GM10248 (cell line): ENCODE measurements around the gene ANGPTL4.

ENCODE experiments used
- CTCF ChIA-PET: fragments of 300-600 bp; sonication (Branson Sonifier 250); formaldehyde crosslinking; extraction: SDS; loops from one replicate; lab custom pipeline; 2021; ENCODE audit warnings: antibody characterized with exemption; lab: Yijun Ruan, JAX
- POLR2A ChIA-PET: fragments of 350-650 bp; sonication (Branson Sonifier 250); formaldehyde crosslinking; extraction: SDS; loops from one replicate; lab custom pipeline; 2020; ENCODE audit warnings: antibody characterized with exemption; lab: Yijun Ruan, JAX
- DNase-seq: peaks from one replicate; pipeline ENCODE4 v3.0.0; 2012; ENCODE audit errors: extremely low spot score
- TF ChIP-seq, protein P1 (sequence below): IDR thresholded peaks from 2 replicates; pipeline ENCODE4 v1.5.1; 2012; ENCODE audit warnings: mild to moderate bottlenecking, low read depth; ENCODE audit errors: extremely low read depth, missing control alignments, control extremely low read depth

The ANGPTL4 gene

DNA sequence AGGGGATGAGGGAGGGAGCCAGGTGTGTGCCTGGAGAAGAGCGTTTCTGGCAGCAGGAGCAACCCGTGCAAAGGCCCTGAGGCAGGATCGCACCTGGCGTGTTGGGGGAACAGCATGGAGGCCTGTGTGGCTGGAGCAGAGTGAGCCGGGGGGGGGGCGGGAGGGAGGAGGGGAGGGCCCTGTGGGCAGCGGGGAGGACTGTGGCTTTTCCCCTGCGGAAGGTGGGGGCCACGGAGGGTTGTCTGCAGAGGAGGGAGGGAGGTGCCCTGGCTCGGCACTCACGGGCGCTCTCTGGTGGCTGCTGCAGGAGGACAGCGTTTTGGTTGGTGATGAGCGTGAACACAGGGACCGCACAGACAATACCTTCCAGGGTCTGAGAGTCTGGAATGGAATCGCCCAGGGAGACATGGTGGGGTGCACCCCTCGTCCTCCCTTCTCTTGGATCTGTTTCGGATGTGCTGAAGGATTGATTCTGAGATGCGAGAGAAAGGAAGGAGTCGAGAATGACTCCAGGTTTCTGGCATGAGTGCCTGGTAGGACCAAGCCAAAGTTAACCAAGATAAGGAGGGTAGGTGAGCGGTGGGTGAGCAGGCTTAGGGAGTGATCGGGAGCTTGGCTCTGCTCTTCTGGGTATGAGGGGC is 32.7 kb downstream of the ANGPTL4 start:
- TF ChIP-seq, protein P1, sequence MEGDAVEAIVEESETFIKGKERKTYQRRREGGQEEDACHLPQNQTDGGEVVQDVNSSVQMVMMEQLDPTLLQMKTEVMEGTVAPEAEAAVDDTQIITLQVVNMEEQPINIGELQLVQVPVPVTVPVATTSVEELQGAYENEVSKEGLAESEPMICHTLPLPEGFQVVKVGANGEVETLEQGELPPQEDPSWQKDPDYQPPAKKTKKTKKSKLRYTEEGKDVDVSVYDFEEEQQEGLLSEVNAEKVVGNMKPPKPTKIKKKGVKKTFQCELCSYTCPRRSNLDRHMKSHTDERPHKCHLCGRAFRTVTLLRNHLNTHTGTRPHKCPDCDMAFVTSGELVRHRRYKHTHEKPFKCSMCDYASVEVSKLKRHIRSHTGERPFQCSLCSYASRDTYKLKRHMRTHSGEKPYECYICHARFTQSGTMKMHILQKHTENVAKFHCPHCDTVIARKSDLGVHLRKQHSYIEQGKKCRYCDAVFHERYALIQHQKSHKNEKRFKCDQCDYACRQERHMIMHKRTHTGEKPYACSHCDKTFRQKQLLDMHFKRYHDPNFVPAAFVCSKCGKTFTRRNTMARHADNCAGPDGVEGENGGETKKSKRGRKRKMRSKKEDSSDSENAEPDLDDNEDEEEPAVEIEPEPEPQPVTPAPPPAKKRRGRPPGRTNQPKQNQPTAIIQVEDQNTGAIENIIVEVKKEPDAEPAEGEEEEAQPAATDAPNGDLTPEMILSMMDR = peak; percentile 63
- peak; percentile 81 for DNase-seq
- ChIA-PET POLR2A (no interaction called here), CTCF (interaction anchor here (0.8 to 3.4 kb wide), 7 partner anchors 16 to 109 kb away, joined by 3 to 19 read pairs (median 4); partner anchors contain the start of gene MARCHF2)

DNA sequence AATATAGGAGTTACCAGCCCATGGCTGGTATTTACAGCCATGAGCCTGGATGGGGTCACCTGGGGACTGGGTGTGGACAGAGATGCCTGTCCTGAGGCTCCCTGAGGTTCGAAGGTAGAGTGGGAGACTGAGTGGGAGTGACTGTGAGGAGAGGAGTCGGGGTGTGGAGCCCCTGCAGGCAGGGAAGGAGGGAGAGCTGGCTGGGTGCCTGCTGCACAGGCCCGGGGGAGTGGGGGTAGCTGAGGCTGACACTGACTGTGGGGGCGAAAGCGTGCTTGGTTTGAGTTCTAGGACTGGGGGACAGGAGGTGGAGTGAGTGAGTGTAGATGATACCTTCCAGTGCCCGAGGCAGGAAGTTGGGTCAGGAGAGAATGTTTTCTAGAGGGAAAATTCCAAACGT is 33.3 kb downstream of the ANGPTL4 start:
- POLR2A ChIA-PET = interaction anchor here (0.6 kb wide), 1 partner anchor 110 kb away, joined by 3 read pairs; no protein-coding TSS in a partner anchor
- CTCF ChIA-PET = interaction anchor here (1.1 to 3.4 kb wide), 5 partner anchors 15 to 109 kb away, joined by 3 to 19 read pairs (median 5); partner anchors contain the start of gene MARCHF2

DNA sequence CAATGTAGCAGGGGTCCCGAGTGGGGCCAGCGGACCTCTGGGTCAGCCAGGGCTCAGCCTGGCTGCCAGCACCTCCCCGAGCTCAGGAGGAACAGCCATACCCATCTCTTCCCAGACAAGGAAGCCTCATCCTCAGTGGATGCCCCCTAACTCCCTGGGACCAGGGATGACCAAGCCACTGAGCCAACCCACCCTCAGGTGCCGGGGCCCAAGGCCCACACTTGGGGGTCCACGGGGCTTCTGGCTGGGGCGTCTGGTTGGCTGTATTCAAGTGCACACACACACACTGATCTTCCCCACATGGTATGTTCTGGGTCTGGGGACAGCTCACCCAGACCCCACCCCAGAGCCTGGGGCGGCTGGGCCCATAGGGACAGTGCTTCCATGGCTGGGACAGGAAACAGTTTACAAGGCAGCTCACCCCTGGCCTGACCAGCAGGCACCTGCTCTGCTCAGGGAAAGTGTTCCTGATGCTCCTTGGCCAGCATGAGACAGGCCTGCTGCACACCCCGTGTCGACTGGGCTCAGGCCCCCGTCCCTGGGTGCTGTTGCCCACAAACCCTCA is 33.9 kb downstream of the ANGPTL4 start:
- CTCF ChIA-PET = interaction anchor here (1.0 to 3.4 kb wide), 6 partner anchors 15 to 108 kb away, joined by 3 to 19 read pairs (median 4); partner anchors contain the start of gene MARCHF2

More for the DNA sequence above, 33.3 kb downstream of the ANGPTL4 start:
- TF ChIP-seq, protein P1 = no peak
- DNase-seq = no peak

GRCh38 chr19:8398311-8398771 is 34.4 kb downstream of the ANGPTL4 start:
- POLR2A ChIA-PET = no interaction called here
- TF ChIP-seq, protein P1 = no peak
- CTCF ChIA-PET = interaction anchor here (1.0 to 3.4 kb wide), 4 partner anchors 14 to 71 kb away, joined by 3 to 19 read pairs (median 12); partner anchors contain the start of gene MARCHF2
- DNase-seq = no peak

More for the DNA sequence above, 33.9 kb downstream of the ANGPTL4 start:
- DNase-seq = no peak
- POLR2A ChIA-PET = interaction anchor here (0.6 kb wide), 1 partner anchor 110 kb away, joined by 3 read pairs; no protein-coding TSS in a partner anchor
- TF ChIP-seq, protein P1 = no peak

DNA sequence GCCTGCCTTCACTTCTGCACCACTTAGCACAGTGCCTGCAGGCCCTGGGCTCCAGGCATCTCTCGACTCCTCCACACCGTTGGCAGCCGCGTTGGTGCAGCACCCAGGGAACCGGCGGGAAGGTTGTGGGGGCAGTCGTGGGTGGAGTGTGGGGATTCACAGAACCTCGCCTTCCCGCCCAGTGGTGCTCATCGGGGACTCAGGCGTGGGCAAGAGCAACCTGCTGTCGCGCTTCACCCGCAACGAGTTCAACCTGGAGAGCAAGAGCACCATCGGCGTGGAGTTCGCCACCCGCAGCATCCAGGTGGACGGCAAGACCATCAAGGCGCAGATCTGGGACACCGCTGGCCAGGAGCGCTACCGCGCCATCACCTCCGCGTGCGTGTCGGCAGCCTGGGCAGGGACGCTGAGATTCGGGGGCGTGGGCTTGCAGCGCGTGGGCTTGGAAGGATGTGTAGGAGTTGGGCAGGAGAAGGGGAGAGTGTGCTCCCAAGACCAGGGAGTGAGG is 35.8 kb downstream of the ANGPTL4 start:
- TF ChIP-seq, protein P1 = no peak
- POLR2A ChIA-PET = interaction anchor here (0.7 kb wide), 1 partner anchor 14 kb away, joined by 3 read pairs; no protein-coding TSS in a partner anchor
- no peak for DNase-seq
- CTCF ChIA-PET = interaction anchor here (3.4 kb wide), 1 partner anchor 13 kb away, joined by 19 read pairs; the partner anchor contains the start of gene MARCHF2

GRCh38 chr19:8401981-8402411 is 38.0 kb downstream of the ANGPTL4 start:
- TF ChIP-seq, protein P1 = no peak
- no peak for DNase-seq
- ChIA-PET CTCF (interaction anchor here (2.6 kb wide), 1 partner anchor 11 kb away, joined by 7 read pairs; the partner anchor contains the start of gene MARCHF2), POLR2A (interaction anchor here (0.6 kb wide), 1 partner anchor 1188 kb away, joined by 3 read pairs; no protein-coding TSS in a partner anchor)
